GM12878 (cell line): ENCODE data around the gene MPV17. TPM values are rescaled to one million over a fixed set of nuclear protein-coding genes. Genes with fewer than 3 reads are reported as not detected.

ENCODE experiments used
- ATAC-seq: fragments of 200-7000 bp; cut with Tn5 transposase; 3 replicates; pipeline ENCODE4 v1.9.1; 2020; ENCODE audit warnings: mild to moderate bottlenecking, moderate library complexity
- BruUV-seq: library from RNA; stranded (reverse); fragments of 400-500 nt; replicated peaks from 2 replicates; lab custom pipeline; 2021; lab: Mats Ljungman, UMichigan
- CTCF ChIA-PET: fragments of 300-600 bp; sonication (Branson Sonifier 250); formaldehyde crosslinking; extraction: SDS; loops from one replicate; lab custom pipeline; 2021; ENCODE audit warnings: inconsistent platforms; lab: Yijun Ruan, JAX
- POLR2A ChIA-PET: fragments of 350-600 bp; formaldehyde crosslinking; extraction: SDS; loops from one replicate; lab custom pipeline; 2021; ENCODE audit warnings: inconsistent platforms; lab: Charles Lee
- RAD21 ChIA-PET: fragments of 300-600 bp; sonication (Branson Sonifier 250); formaldehyde crosslinking; loops from one replicate; lab custom pipeline; 2023; ENCODE audit warnings: antibody characterized with exemption; ENCODE audit not compliant: unreplicated experiment; lab: Charles Lee
- SMC1A ChIA-PET: fragments of 300-600 bp; sonication (Branson Sonifier 250); formaldehyde crosslinking; loops from one replicate; lab custom pipeline; 2023; ENCODE audit not compliant: unreplicated experiment, uncharacterized antibody; lab: Charles Lee
- DNase-seq: peaks from one replicate; pipeline ENCODE4 v3.0.0-alpha.2; 2011; ENCODE audit warnings: low read depth, low spot score
- FAIRE-seq: peaks from 3 replicates; lab custom pipeline; 2011; peaks lifted over from hg19 to GRCh38; lab: Jason Lieb, UNC
- H2AFZ ChIP-seq: 2 replicates; pipeline ENCODE4 v1.6.0; 2011; ENCODE audit warnings: low read depth, low read length, control low read depth; ENCODE audit not compliant: control insufficient read depth
- H3K27ac ChIP-seq: 2 replicates; pipeline ENCODE4 v1.5.1; 2011; ENCODE audit warnings: control low read depth; ENCODE audit not compliant: control insufficient read depth, insufficient read depth
- H3K27me3 ChIP-seq, 2 experiments: replicated peaks in 1 of 2; 2 replicates each; pipeline versions ENCODE4 v1.6.0 to v1.6.1; 2011; ENCODE audit warnings: low read length in 1 of 2; ENCODE audit not compliant: control insufficient read depth in 2 of 2, insufficient read depth in 2 of 2
- H3K36me3 ChIP-seq, 2 experiments: 2 replicates each; pipeline ENCODE4 v1.5.1; 2011; ENCODE audit warnings: low read length in 1 of 2; ENCODE audit not compliant: control insufficient read depth in 2 of 2, insufficient read depth in 2 of 2
- H3K4me1 ChIP-seq: 2 replicates; pipeline ENCODE4 v1.6.1; 2011; ENCODE audit warnings: mild to moderate bottlenecking, low read length, moderate library complexity, mixed read lengths; ENCODE audit not compliant: control insufficient read depth, insufficient read depth
- H3K4me2 ChIP-seq: 2 replicates; pipeline ENCODE4 v1.6.0; 2011; ENCODE audit warnings: control low read depth; ENCODE audit not compliant: control insufficient read depth, insufficient read depth
- H3K4me3 ChIP-seq: fragments of 200-600 bp; sonication (generic); 2 replicates; pipeline ENCODE4 v1.5.1; 2016
- H3K79me2 ChIP-seq: 2 replicates; pipeline ENCODE4 v1.6.0; 2011; ENCODE audit warnings: low read length; ENCODE audit not compliant: control insufficient read depth, insufficient read depth
- H3K9ac ChIP-seq: 2 replicates; pipeline ENCODE4 v1.8.0; 2011; ENCODE audit warnings: low read length, control low read depth, mixed read lengths; ENCODE audit not compliant: control insufficient read depth, insufficient read depth
- H3K9me3 ChIP-seq: replicated peaks from 3 replicates; pipeline ENCODE4 v1.5.1; 2011; ENCODE audit warnings: mild to moderate bottlenecking, low read length; ENCODE audit not compliant: control insufficient read depth, insufficient read depth
- H4K20me1 ChIP-seq: 2 replicates; pipeline ENCODE4 v1.6.0; 2011; ENCODE audit not compliant: control insufficient read depth, insufficient read depth
- BHLHE40 ChIP-seq, 2 experiments: fragments of 450-650 bp in 1 of 2; IDR thresholded peaks; 2 replicates each; pipeline ENCODE4 v1.6.1; 2011 to 2017; ENCODE audit warnings: low read depth in 2 of 2, borderline replicate concordance in 1 of 2, improper control_type of control experiment in 1 of 2, low read length in 1 of 2, mild to moderate bottlenecking in 1 of 2
- IKZF2 ChIP-seq, 2 experiments: fragments of 450-650 bp; IDR thresholded peaks; 2 replicates each; pipeline ENCODE4 v1.6.1; 2017; ENCODE audit warnings: mild to moderate bottlenecking in 2 of 2, moderate library complexity in 2 of 2
- JUNB ChIP-seq: IDR thresholded peaks from 2 replicates; pipeline ENCODE4 v1.6.1; 2016; ENCODE audit warnings: antibody characterized with exemption, mild to moderate bottlenecking
- MTA2 ChIP-seq: fragments of 450-650 bp; IDR thresholded peaks from 2 replicates; pipeline ENCODE4 v1.6.1; 2016; ENCODE audit warnings: low read depth, mild to moderate bottlenecking, moderate library complexity
- NR2C1 ChIP-seq: fragments of 450-650 bp; IDR thresholded peaks from 2 replicates; pipeline ENCODE4 v1.6.1; 2017; ENCODE audit warnings: antibody characterized with exemption, mild to moderate bottlenecking, moderate library complexity
- PML ChIP-seq: IDR thresholded peaks from 2 replicates; pipeline ENCODE4 v1.6.1; 2012; ENCODE audit warnings: low read length, inconsistent platforms
- RAD51 ChIP-seq: fragments of 450-650 bp; IDR thresholded peaks from 2 replicates; pipeline ENCODE4 v1.6.1; 2016; ENCODE audit warnings: moderate library complexity, mild to moderate bottlenecking, inconsistent platforms
- SMARCA5 ChIP-seq: fragments of 450-650 bp; IDR thresholded peaks from 2 replicates; pipeline ENCODE4 v1.6.1; 2017; ENCODE audit warnings: mild to moderate bottlenecking
- SMC3 ChIP-seq: IDR thresholded peaks from 2 replicates; pipeline ENCODE4 v1.6.1; 2011; ENCODE audit warnings: low read length, improper control_type of control experiment, borderline replicate concordance
- TAF1 ChIP-seq: IDR thresholded peaks from 2 replicates; pipeline ENCODE4 v1.6.1; 2011; ENCODE audit warnings: mild to moderate bottlenecking, low read depth, low read length, borderline replicate concordance
- YY1 ChIP-seq: IDR thresholded peaks from 2 replicates; pipeline ENCODE4 v1.6.1; 2011; ENCODE audit warnings: low read depth, mild to moderate bottlenecking, low read length
- ZSCAN29 ChIP-seq: fragments of 450-650 bp; IDR thresholded peaks from 2 replicates; pipeline ENCODE4 v1.6.1; 2017; ENCODE audit warnings: mild to moderate bottlenecking, moderate library complexity
- WGBS: methylation state at CpG from one replicate; pipeline ENCODE4 v1.1.6; 2016; ENCODE audit warnings: low lambda C conversion rate; ENCODE audit not compliant: insufficient replicate concordance, insufficient coverage; ENCODE audit errors: missing lambda C conversion rate; 5-methylcytosine and 5-hydroxymethylcytosine counted together
- in situ Hi-C: fragments of 300-500 bp; cut with MboI; formaldehyde crosslinking; loops from 9 replicates; pipeline ENCODE4 v1.14.3; 2018; ENCODE audit warnings: mixed read lengths
- intact Hi-C: fragments of 100-400 bp; cut with micrococcal nuclease; formaldehyde crosslinking; loops from one replicate; pipeline ENCODE4 v1.14.2; 2022; ENCODE audit not compliant: unreplicated experiment
- polyA plus RNA-seq, 11 experiments: library from polyadenylated mRNA; depleted of rRNA in 4 of 11; unstranded in 6 of 11; stranded (reverse) in 5 of 11; fragments of >200 nt; fragmentation: Nextera tagmentation in 4 of 11; fragmentation: Illumina TruSeq in 1 of 11; extraction: Ambion mirVana in 4 of 11; extraction: Trizol in 1 of 11; gene quantifications; 1 replicate in 1 of 11; 2 replicates in 10 of 11; pipeline versions ENCODE4 v1.2.1 to v1.2.3, GENCODE V29; 2011 to 2016; ENCODE audit warnings: inconsistent platforms in 2 of 11, missing spikeins in 2 of 11, low read depth in 1 of 11
- total RNA-seq, 4 experiments: library from RNA; depleted of rRNA in 3 of 4; stranded (reverse); fragments of >200 nt in 3 of 4; fragmentation: Illumina TruSeq in 1 of 4; extraction: Trizol in 1 of 4; gene quantifications; 2 replicates each; pipeline versions ENCODE4 v1.2.1 to v1.2.3, GENCODE V29; 2013 to 2021
- TF ChIP-seq, protein P1 (sequence below): fragments of 450-650 bp; IDR thresholded peaks from 2 replicates; pipeline ENCODE4 v1.6.1; 2017; ENCODE audit warnings: mild to moderate bottlenecking
- TF ChIP-seq, protein P2 (sequence below): IDR thresholded peaks from 2 replicates; pipeline ENCODE4 v1.6.1; 2012; ENCODE audit warnings: mild to moderate bottlenecking, low read depth, low read length

Gene MPV17
- total and polyA plus RNA-seq, 10 of the 15 experiments (the other 5 are each of a cell fraction or from before 2014, with no cell fraction given), result 63.4 to 143 (median 89.0) TPM

DNA sequence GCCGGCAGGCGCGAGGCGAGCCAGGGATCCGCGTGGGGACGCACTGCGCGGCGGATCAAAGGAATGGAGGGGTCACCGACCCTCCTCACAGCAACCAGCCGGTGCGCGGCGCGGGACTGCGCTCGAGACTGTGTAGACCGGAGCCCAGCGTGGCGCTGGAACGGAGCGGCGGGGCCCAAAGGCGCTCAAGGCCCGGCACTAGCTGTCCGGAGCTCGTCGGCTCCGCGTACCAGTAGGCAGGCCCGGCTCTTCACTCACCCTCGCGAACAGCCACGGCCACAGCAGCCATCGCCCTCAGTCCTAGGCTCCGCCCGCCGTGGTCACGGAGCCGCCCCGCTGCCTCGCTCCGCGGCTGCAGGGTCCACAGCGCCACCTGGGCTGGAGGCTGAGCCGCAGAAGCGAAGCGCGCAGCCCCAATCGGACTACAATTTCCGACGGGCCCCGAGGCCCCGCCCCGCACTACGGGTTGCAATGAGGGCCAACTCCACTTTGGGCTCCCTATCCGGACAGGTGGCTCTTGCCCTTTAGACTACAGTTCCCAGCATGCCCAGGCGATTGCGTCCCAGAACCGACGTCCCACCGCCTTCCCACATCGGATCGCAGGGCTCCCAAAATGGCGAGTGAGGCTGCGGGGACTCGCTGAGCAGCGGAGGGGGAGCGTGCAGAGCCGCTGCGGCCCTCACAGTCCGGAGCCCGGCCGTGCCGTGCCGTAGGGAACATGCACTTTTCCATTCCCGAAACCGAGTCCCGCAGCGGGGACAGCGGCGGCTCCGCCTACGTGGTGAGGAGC lies 47.3 kb upstream of the MPV17 start, which contains the start of the genes EIF2B4 and SNX17 (continued):
- TF ChIP-seq BHLHE40 (IDR thresholded peaks at IDR 0.05; ENCODE audit: borderline replicate concordance in 1 of 2, low read depth in 2 of 2, low read length in 1 of 2), result peak; percentile 44 to 62; a peak in 1 of 4 replicates
- TF ChIP-seq ZSCAN29, result peak; percentile 88
- peak; percentile 94 for TF ChIP-seq TAF1
- TF ChIP-seq SMARCA5, result peak; percentile 97
- peak; percentile 95 for TF ChIP-seq YY1
- TF ChIP-seq, protein P1, sequence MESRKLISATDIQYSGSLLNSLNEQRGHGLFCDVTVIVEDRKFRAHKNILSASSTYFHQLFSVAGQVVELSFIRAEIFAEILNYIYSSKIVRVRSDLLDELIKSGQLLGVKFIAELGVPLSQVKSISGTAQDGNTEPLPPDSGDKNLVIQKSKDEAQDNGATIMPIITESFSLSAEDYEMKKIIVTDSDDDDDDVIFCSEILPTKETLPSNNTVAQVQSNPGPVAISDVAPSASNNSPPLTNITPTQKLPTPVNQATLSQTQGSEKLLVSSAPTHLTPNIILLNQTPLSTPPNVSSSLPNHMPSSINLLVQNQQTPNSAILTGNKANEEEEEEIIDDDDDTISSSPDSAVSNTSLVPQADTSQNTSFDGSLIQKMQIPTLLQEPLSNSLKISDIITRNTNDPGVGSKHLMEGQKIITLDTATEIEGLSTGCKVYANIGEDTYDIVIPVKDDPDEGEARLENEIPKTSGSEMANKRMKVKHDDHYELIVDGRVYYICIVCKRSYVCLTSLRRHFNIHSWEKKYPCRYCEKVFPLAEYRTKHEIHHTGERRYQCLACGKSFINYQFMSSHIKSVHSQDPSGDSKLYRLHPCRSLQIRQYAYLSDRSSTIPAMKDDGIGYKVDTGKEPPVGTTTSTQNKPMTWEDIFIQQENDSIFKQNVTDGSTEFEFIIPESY, result no peak
- TF ChIP-seq, all 136 proteins: peak for 67

DNA sequence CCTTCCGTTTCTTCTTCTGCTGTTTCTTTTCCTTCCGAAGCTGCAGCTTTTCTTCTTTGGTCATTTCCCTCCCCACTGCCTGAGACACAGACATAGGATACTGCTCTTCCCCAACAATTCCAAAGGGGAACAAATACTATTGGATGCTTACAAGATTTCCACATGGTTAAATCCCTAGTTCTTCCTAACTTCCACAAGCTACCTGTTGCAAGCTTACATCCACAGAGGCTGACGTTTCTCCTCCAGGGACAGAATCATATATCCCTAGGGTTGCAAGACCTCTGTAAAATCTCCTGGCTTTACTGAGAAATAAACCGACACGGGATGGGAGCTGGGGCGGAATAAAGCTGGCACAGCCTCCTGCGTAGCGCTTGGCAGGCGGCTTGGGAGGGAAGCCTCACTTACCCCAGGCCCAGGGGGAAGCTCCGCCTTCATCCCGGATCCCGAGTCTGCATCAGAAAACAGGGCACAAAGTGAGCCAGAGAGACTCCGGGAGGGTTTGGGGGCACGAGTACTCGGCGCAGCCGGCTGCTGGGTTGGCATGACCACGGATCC lies 46.7 kb upstream of the MPV17 start:
- ChIA-PET CTCF (interaction anchor here (0.8 to 1.9 kb wide), 14 partner anchors 9 to 314 kb away, joined by 3 to 14 read pairs (median 4); partner anchors contain the start of genes NRBP1 and PPM1G), POLR2A (interaction anchor here (0.6 to 1.7 kb wide), 12 partner anchors 9 to 297 kb away, joined by 3 to 10 read pairs (median 3); partner anchors contain the start of genes GTF3C2, NRBP1 and ZNF513), SMC1A (interaction anchor here (0.6 to 3.2 kb wide), 10 partner anchors 10 to 320 kb away, joined by 3 to 13 read pairs (median 5); partner anchors contain the start of genes GTF3C2 and PPM1G), RAD21 (interaction anchor here (0.9 to 2.0 kb wide), 5 partner anchors 9 to 60 kb away, joined by 3 to 7 read pairs (median 5); partner anchors contain the start of genes MPV17 and PPM1G)
- WGBS, result under 1% methylated on average over 17 of the region's 18 CpGs
- DNase-seq (no peak), ATAC-seq (no peak; the same call in 1 of the 3 replicates), FAIRE-seq (no peak)
- Histone ChIP-seq H3K9me3 (no peaks in the 10 kb centered on the region), H3K4me3 (peak overlapping the region; percentile 79), H3K27ac (peak overlapping the region; percentile 67), H3K79me2 (peaks cover 40% of the 10 kb centered on the region), H2AFZ (peak overlapping the region; percentile 89), H3K27me3 (no peaks in the 10 kb centered on the region), H4K20me1 (no peaks in the 10 kb centered on the region), H3K4me1 (peaks cover 4% of the 10 kb centered on the region; the same call in 1 of the 2 replicates), H3K36me3 (peaks cover 9 to 24% of the 10 kb centered on the region in 2 experiments), H3K9ac (peak overlapping the region; percentile 89), H3K4me2 (peak overlapping the region; percentile 89)
- intact Hi-C loops, result loop anchor here (1.0 to 5.0 kb wide), 4 partner anchors 11 to 47 kb away; partner anchors contain the start of genes GTF3C2, MPV17, PPM1G and ZNF513
- TF ChIP-seq SMC3, result no peak
- TF ChIP-seq MTA2, result no peak
- TF ChIP-seq NR2C1, result no peak
- TF ChIP-seq, protein P2, sequence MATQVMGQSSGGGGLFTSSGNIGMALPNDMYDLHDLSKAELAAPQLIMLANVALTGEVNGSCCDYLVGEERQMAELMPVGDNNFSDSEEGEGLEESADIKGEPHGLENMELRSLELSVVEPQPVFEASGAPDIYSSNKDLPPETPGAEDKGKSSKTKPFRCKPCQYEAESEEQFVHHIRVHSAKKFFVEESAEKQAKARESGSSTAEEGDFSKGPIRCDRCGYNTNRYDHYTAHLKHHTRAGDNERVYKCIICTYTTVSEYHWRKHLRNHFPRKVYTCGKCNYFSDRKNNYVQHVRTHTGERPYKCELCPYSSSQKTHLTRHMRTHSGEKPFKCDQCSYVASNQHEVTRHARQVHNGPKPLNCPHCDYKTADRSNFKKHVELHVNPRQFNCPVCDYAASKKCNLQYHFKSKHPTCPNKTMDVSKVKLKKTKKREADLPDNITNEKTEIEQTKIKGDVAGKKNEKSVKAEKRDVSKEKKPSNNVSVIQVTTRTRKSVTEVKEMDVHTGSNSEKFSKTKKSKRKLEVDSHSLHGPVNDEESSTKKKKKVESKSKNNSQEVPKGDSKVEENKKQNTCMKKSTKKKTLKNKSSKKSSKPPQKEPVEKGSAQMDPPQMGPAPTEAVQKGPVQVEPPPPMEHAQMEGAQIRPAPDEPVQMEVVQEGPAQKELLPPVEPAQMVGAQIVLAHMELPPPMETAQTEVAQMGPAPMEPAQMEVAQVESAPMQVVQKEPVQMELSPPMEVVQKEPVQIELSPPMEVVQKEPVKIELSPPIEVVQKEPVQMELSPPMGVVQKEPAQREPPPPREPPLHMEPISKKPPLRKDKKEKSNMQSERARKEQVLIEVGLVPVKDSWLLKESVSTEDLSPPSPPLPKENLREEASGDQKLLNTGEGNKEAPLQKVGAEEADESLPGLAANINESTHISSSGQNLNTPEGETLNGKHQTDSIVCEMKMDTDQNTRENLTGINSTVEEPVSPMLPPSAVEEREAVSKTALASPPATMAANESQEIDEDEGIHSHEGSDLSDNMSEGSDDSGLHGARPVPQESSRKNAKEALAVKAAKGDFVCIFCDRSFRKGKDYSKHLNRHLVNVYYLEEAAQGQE, result no peak
- no peak for TF ChIP-seq PML
- no peak for TF ChIP-seq JUNB
- TF ChIP-seq RAD51, result no peak
- TF ChIP-seq IKZF2 (IDR thresholded peaks at IDR 0.05), result no peak
- BruUV-seq, result TSS peak; percentile 66
- in situ Hi-C loops, result no loop called here
